GM19240 (cell line): Measurements from ENCODE around the gene TAS2R5.
"Not testable (repeated sequence)": the region's sequence is repeated elsewhere in the genome, so short reads cannot be mapped to it uniquely, and the experiment has no call there.

Source experiments
- DNase-seq: peaks from one replicate; pipeline ENCODE4 v3.0.0; 2011; ENCODE audit warnings: low spot score; ENCODE audit not compliant: insufficient read length

The TAS2R5 gene

DNA sequence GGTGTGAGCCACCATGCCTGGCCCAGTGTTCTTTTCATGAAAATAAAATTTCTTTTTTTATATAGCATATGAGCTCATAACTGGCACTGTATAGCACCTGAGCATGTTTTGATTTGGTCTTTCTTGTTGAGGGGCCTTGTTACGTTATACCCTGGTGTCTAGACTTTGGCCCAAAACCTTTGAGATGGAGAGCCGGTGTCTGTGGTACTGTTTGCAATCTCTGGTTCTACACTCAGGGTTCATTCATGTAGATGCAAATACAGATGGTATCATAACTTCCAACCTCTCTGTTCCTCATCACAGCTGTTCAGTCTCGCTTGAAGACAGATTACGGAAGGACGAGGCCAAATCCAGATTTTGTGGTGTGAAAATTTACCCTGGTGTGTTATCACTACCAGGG lies at the start of gene TAS2R5:
TAS2R5 (plus strand) TSS at position 301 of the 400 bp plus-strand sequence. CDS start 145 bp downstream, outside the sequence.
- DNase-seq = no peak

GRCh38 chr7:141742229-141742628 lies 47.8 kb upstream of the TAS2R5 start:
- DNase-seq = no peak

DNA sequence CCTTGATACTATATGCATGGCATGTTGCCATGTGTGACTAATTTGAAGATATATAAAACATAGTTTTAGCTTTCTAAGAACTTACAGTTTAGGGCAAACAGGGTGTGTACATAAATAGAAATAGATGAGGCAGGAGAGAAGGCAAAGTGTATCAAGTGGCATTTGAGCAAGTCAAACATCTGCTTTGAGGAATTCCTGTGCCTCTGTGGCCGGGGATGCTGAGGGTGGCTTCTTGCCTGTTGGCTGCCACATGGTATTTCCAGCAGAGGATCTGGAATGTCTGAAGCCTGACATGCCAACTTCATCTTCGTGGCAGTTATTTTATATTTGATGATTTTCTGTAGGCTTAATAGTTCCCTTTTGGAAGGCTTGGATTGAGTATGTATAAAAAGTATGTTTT lies 45.9 kb upstream of the TAS2R5 start:
- DNase-seq = no peak

DNA sequence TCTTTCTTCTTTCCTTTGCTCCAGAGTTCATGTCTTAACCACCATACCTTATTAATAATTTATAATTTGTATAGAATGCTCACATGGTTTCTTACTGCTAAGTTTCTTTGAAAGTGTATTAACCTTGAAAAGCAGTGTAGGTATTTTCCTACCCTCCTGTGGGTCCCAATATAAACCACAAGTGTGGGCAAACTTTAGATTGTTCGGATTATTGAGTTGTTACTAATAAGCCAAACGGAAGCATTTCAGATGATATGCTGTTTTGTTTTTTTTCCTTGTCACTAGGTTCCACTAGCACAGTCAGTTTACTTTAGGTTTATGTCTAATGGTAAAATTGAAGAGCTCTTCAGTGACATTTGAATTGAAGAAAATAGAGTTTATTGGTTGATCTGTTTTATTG lies 41.6 kb upstream of the TAS2R5 start:
- no peak for DNase-seq

- not testable (repeated sequence) for DNase-seq
These were observed 38.1 kb upstream of the TAS2R5 start for GRCh38 chr7:141751904-141752303.

DNA sequence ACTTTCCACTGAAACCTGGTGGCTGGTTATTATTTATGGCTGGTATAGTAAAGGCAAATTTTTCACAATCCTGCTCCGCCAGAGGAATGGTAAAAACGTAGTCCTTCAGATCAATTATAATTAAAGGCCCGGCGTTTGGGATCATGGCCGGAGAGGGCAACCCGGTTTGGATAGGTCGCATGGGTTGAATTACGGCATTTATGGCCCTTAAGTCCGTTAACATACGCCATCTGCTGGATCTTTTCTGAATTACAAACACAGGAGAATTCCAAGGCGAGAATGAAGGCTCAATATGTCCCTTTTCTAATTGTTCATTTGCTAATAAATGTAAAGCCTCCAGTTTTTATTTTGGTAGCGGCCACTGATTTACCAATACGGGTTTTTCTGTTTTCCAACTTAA lies 37.4 kb upstream of the TAS2R5 start:
- no peak for DNase-seq

- DNase-seq = no peak
These were observed 35.1 kb upstream of the TAS2R5 start for GRCh38 chr7:141754939-141755338.

DNA sequence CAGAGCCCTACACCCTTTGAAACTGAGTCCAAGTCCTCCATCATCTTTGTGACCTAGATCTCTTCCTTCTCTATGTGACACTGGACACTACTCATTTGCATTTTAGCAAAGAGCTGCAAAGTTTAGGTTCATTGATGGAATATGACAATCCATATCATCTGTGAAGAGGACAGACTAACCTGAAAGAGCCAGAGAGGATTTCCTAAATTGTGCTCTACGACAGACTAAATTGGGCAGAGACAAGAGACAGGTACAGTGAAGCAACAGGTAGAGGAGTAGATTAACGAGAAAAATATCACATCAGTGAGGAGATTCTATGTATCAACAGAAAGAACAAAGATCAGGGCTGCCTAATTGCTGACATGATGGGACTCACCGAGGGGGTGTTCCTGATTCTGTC lies 26.2 kb upstream of the TAS2R5 start, which contains the start of gene TAS2R3:
TAS2R3 (plus strand) TSS at position 301 of the 400 bp plus-strand sequence; CDS start at position 363, 62 bp downstream.
- DNase-seq = no peak

- DNase-seq = not testable (repeated sequence)
These were observed 19.9 kb upstream of the TAS2R5 start for GRCh38 chr7:141770083-141770583.

DNA sequence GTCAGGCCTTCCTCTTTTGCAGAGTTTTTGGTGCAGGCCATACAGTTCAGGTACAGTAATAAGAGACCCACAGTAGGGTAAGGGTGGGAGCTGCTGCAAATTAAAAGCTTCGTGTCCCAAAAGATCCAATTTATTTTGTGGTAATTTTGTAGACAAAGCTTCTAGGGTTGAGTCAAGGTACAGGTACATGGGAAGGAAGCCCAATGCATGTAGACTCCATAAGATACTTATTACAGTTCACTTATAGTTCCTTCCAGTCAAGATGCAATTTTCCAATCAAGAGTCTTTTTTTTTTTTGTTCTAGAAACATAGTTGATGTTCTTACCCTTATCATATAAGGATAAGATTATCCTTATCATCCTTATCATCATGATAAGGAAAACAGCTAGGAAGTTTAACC lies 13.6 kb upstream of the TAS2R5 start, which contains the start of gene TAS2R4:
TAS2R4 (plus strand) TSS at position 301 of the 400 bp plus-strand sequence. CDS start 1,815 bp downstream, outside the sequence.
- DNase-seq = no peak

DNA sequence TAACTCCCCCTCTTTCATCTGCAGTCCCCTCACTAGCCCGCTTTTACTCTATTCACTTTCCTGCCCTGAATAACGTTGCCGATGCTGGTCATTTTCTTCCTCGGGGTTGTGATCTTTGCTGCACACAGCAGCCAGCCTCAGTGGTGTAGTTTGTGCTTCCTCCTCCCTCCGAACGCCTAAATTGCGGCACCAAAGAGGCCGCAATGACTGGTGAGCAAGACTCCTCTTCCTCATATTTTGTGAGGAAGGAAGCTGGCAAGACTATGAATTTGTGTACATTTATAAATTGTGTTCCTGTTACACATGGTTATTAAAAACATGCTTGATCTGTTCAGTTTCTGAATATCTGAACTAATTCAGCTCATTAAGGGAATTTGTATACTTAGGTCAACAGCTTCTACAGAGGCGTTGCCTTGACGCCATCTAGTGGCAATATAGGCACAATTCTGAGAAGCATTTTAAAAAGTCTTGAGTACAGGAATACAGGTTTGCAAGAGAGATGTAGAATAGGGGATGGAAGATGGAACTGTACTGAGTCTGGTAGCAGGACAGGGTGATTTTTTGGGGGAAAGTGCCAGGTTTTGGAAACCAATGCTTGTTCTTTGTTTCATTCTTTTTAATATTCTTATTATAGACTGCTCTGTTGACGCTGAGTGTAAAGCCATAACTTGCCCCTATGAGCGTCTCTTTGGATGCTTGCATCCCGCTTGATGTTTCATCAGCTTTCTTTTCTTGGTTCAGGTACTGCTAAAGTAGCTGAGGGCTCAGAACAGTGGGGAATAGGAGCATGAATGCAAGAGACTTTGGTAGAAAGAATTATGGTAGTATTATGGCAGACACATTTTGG lies 4.1 kb upstream of the TAS2R5 start:
- peak; percentile 14 for DNase-seq

DNA sequence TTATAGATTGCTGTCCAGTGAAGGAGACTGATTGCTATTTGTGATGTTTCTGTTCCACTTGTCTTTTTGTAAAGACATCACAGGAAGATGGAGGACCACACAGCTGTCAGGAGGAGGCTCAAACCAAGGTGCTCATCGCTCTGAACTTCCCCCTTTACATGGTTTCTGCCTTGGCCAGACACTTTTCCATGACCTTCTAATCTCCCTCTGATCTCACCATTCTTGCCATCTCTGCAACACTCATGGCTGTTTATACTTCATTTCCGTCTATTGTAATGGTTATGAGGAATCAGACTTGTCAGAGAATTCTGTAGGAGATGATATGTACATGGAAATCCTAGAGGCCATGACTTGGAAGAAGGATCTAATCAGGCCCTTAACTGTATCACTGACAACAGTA lies 1.7 kb upstream of the TAS2R5 start:
- no peak for DNase-seq

DNA sequence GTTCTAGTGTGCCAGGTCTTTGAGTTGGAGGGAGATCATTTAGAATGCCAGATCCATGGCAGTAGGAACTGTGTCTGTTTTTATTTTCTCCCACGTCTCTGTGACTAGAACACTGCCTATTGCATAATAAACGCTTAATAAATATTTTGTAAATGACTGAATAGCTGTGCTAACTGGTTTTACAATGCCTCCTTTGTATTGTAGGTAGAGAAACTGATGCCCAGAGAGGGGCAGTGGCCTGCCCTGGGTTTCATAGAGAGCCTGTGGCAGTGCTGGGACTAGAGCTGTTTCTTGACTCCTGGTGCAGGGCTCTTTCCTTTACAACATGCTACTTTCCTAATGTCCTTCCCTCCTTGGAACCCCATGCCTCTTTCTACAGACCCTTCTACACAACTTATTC lies 2.5 kb downstream of the TAS2R5 start:
- no peak for DNase-seq

DNA sequence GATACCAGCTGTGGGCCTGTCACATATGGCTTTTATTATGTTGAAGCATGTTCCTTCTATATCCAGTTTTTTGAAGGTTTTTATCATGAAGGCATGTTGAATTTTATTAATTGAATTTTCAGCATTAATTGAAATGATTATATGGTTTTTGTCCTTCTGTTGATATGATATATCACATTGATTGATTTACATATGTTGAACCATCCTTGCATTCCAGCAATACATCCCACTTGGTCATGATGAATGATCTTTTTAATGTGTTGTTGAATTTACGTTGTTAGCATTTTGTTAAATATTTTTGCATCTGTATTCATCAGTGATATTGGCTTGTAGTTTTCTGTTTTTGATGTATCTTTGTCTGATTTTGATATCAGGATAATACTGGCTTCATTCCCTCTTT lies 30.1 kb downstream of the TAS2R5 start:
- no peak for DNase-seq

DNA sequence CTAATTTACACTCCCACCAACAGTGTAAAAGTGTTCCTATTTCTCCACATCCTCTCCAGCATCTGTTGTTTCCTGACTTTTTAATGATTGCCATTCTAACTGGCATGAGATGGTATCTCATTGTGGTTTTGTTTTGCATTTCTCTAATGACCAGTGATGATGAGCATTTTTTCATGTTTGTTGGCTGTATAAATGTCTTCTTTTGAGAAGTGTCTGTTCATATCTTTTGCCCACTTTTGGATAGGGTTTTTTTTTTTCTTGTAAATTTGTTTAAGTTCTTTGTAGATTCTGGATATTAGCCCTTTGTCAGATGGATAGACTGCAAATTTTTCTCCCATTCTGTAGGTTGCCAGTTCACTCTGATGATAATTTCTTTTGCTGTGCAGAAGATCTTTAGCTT lies 32.4 kb downstream of the TAS2R5 start:
- not testable (repeated sequence) for DNase-seq

DNA sequence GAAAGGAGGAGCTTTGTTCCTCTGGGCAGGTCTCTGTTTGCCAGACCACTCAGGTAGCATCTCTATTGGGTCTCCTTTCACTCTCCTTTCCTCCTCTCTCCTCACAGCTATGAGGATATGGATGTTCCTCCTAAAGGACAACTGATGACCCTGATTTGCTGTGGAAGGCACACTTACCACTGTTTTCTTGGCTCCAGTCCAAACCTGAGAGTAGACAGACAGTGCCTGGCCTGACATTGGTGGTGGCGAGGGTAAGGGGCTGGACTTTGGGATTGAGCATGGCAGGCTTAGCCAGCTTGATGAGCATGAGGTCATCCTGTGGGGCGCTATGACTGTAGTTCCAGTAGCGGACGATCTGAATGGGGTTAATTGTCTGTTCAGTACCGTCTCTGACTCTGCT lies 47.7 kb downstream of the TAS2R5 start:
- no peak for DNase-seq

DNA sequence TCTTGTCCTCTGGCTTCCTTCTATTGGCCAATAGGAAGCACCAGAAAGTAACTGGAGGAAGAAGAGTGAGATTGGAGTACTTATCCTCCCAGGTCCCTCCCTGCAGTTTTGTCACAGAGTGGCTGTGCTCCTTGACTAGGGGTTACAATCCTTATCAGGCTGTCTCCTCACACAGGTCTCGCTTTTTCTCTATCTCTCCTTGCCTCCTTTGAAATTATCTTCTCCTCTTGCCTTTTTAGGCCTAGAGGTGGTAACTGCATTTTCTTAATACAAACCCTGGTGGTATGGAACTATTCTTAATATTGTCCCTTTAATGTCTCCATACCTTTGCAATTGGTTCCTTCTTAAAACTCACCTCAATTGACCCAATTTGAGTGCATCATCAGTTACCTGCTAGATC lies 48.6 kb downstream of the TAS2R5 start:
- DNase-seq = no peak

- DNase-seq = no peak
These were observed 49.2 kb downstream of the TAS2R5 start for GRCh38 chr7:141839256-141839655.

GRCh38 chr7:141840708-141841107 lies 50.7 kb downstream of the TAS2R5 start:
- DNase-seq = no peak
